Upper lobe of right lung (tissue), 1 donor: ENCODE results near the gene CDH4. TPM values are rescaled to one million over a fixed set of nuclear protein-coding genes. Genes with fewer than 3 reads are reported as not detected.

Source experiments
- ATAC-seq: fragments of 200-7000 bp; cut with Tn5 transposase; one replicate; pipeline ENCODE4 v1.9.1; 2020; ENCODE audit warnings: mild to moderate bottlenecking, moderate library complexity
- DNase-seq: peaks from one replicate; pipeline ENCODE4 v3.0.0-alpha.2; 2020
- H3K27ac ChIP-seq: fragments of 200-600 bp; one replicate; pipeline ENCODE4 v1.8.0; 2022
- H3K27me3 ChIP-seq: fragments of 200-600 bp; one replicate; pipeline ENCODE4 v1.8.0; 2022; ENCODE audit warnings: mild to moderate bottlenecking
- H3K36me3 ChIP-seq: fragments of 200-600 bp; one replicate; pipeline ENCODE4 v1.8.0; 2022
- H3K4me1 ChIP-seq: fragments of 200-600 bp; one replicate; pipeline ENCODE4 v1.8.0; 2022
- H3K4me3 ChIP-seq: fragments of 200-600 bp; one replicate; pipeline ENCODE4 v1.8.0; 2022; ENCODE audit warnings: mild to moderate bottlenecking
- H3K9me3 ChIP-seq: fragments of 200-600 bp; one replicate; pipeline ENCODE4 v1.8.0; 2022
- CTCF ChIP-seq: fragments of 200-600 bp; IDR thresholded peaks from one replicate; pipeline ENCODE4 v1.8.0; 2022; ENCODE audit warnings: antibody characterized with exemption
- intact Hi-C: fragments of 100-400 bp; cut with DNase I; formaldehyde crosslinking; loops from one replicate; pipeline ENCODE4 v1.11.0; 2022
- total RNA-seq: library from RNA; stranded (reverse); fragmentation: NEBNext Ultra II Directional; extraction: Animal tissue kit (Norgen Biotek cat#: 25700); gene quantifications from one replicate; pipeline ENCODE4 v1.2.1, GENCODE V29; 2021
- donor health status: DM: no; HTN: yes; CAD: no; lungs with severe emphysema.

The CDH4 gene
- total RNA-seq, 1 donor from 2014 or later: 0.23 TPM

GRCh38 chr20:61810738-61811135 is 558.7 kb downstream of the CDH4 start:
- Histone ChIP-seq H3K27ac (no peak overlapping the region), H3K36me3 (no peaks in the 10 kb centered on the region), H3K4me1 (no peaks in the 10 kb centered on the region), H3K27me3 (peaks cover 4% of the 10 kb centered on the region), H3K9me3 (no peaks in the 10 kb centered on the region), H3K4me3 (no peak overlapping the region)
- TF ChIP-seq CTCF: no peak
- DNase-seq (no peak), ATAC-seq (no peak)
- intact Hi-C loops: no loop called here

- TF ChIP-seq CTCF: no peak
- H3K4me1 ChIP-seq: no peaks in the 10 kb centered on the region
- H3K4me3 ChIP-seq: no peak overlapping the region
- H3K27me3 ChIP-seq: peaks cover 4% of the 10 kb centered on the region
- intact Hi-C loops: no loop called here
- H3K27ac ChIP-seq: no peak overlapping the region
- no peaks in the 10 kb centered on the region for H3K9me3 ChIP-seq
- DNase-seq: no peak
- no peaks in the 10 kb centered on the region for H3K36me3 ChIP-seq
- ATAC-seq: no peak
These were observed 559.1 kb downstream of the CDH4 start for GRCh38 chr20:61811166-61811565.

GRCh38 chr20:61812121-61812844 is 560.2 kb downstream of the CDH4 start:
- no peaks in the 10 kb centered on the region for H3K4me1 ChIP-seq
- no peak overlapping the region for H3K4me3 ChIP-seq
- no peaks in the 10 kb centered on the region for H3K36me3 ChIP-seq
- DNase-seq: no peak
- no peak for TF ChIP-seq CTCF
- no peak overlapping the region for H3K27ac ChIP-seq
- H3K27me3 ChIP-seq: peaks cover 4% of the 10 kb centered on the region
- ATAC-seq: no peak
- intact Hi-C loops: no loop called here
- no peaks in the 10 kb centered on the region for H3K9me3 ChIP-seq

- no peaks in the 10 kb centered on the region for H3K4me1 ChIP-seq
- no peak overlapping the region for H3K27ac ChIP-seq
- TF ChIP-seq CTCF: no peak
- intact Hi-C loops: no loop called here
- H3K9me3 ChIP-seq: no peaks in the 10 kb centered on the region
- H3K36me3 ChIP-seq: no peaks in the 10 kb centered on the region
- no peak for ATAC-seq
- peaks cover 4% of the 10 kb centered on the region for H3K27me3 ChIP-seq
- no peak overlapping the region for H3K4me3 ChIP-seq
- DNase-seq: no peak
These were observed 560.9 kb downstream of the CDH4 start for GRCh38 chr20:61812845-61813485.

- Histone ChIP-seq H3K27me3 (no peaks in the 10 kb centered on the region), H3K27ac (no peak overlapping the region), H3K4me3 (no peak overlapping the region), H3K9me3 (no peaks in the 10 kb centered on the region), H3K36me3 (no peaks in the 10 kb centered on the region), H3K4me1 (no peaks in the 10 kb centered on the region)
- no peak for TF ChIP-seq CTCF
- no peak for ATAC-seq
- intact Hi-C loops: no loop called here
- DNase-seq: no peak
These were observed 561.7 kb downstream of the CDH4 start for GRCh38 chr20:61813791-61814190.
